ENCODE results near the gene MUSK. TPM values are rescaled to one million over a fixed set of nuclear protein-coding genes. Genes with fewer than 3 reads are reported as not detected.

The MUSK gene
- total and polyA plus RNA-seq, 2 of the 4 experiments (the other 2 are of a cell fraction) = 0.07 to 0.18 TPM

DNA sequence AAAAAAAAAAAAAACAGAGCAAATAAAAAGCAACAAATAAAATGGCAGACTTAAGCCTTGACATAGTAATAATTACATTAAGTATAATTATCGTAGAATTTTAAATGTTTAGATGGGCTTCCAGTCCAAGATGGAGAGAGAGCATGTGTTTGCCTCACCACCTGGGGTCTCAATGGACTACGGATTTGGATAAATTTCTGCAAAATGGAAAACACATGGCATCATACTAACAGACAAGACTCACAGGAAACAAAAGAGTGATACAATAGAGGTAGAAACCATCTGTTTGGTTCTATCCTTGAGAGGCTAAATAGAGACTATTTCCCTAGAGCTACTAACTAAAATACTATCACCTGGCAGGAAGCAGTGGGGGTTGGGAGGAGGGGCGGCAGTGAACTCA is 144.3 kb downstream of the MUSK start:
- no peaks in the 10 kb centered on the region for H4K20me1 ChIP-seq (ENCODE audit: insufficient read depth, low read length)
- H2BK20ac ChIP-seq (ENCODE audit: low read depth, low read length) = no peak overlapping the region
- CTCF ChIA-PET = no interaction called here
- H2BK15ac ChIP-seq (ENCODE audit: low read depth, low read length) = no peak overlapping the region
- H3K9me3 ChIP-seq (ENCODE audit: control insufficient read depth, insufficient read depth, low read length) = no peaks in the 10 kb centered on the region
- H3K27ac ChIP-seq (ENCODE audit: insufficient read depth, low read length) = no peak overlapping the region
- no peak overlapping the region for H3K23ac ChIP-seq (ENCODE audit: low read depth, low read length)
- no peak overlapping the region for H4K8ac ChIP-seq (ENCODE audit: low read depth in 2 of 2, low read length in 2 of 2)
- no peak overlapping the region for H2BK5ac ChIP-seq (ENCODE audit: low read depth, low read length, poor library complexity, severe bottlenecking)
- dilution Hi-C loops (cut with HindIII; ENCODE audit: low sequenced_read_pairs, unreplicated experiment) (loop anchor here (25.0 kb wide), 1 partner anchor 101 kb away; no protein-coding TSS in a partner anchor), intact Hi-C loops (cut with micrococcal nuclease) (no loop called here), in situ Hi-C loops (cut with MboI; ENCODE audit: low sequenced_read_pairs) (no loop called here)
- no peak overlapping the region for H3K18ac ChIP-seq (ENCODE audit: low read depth, low read length)
- DNase-seq = no peak
- no peak overlapping the region for H2AK5ac ChIP-seq (ENCODE audit: low read depth, low read length)
- no peaks in the 10 kb centered on the region for H3K4me1 ChIP-seq (ENCODE audit: control insufficient read depth, insufficient read depth, low read length)
- TF ChIP-seq MAZ (IDR thresholded peaks at IDR 0.05; ENCODE audit: borderline replicate concordance, low read depth, low read length) = no peak
- TF ChIP-seq FOS (IDR thresholded peaks at IDR 0.05; ENCODE audit: low read depth, low read length) = no peak
- TF ChIP-seq RFX5 (IDR thresholded peaks at IDR 0.05; ENCODE audit: low read depth, low read length) = no peak
- TF ChIP-seq, protein P1, sequence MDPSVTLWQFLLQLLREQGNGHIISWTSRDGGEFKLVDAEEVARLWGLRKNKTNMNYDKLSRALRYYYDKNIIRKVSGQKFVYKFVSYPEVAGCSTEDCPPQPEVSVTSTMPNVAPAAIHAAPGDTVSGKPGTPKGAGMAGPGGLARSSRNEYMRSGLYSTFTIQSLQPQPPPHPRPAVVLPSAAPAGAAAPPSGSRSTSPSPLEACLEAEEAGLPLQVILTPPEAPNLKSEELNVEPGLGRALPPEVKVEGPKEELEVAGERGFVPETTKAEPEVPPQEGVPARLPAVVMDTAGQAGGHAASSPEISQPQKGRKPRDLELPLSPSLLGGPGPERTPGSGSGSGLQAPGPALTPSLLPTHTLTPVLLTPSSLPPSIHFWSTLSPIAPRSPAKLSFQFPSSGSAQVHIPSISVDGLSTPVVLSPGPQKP (IDR thresholded peaks at IDR 0.05; ENCODE audit: borderline replicate concordance, low read depth, low read length) = no peak
- TF ChIP-seq CHD1 (IDR thresholded peaks at IDR 0.05; ENCODE audit: low read depth, low read length) = no peak
- no peak for TF ChIP-seq MAFK (IDR thresholded peaks at IDR 0.05; ENCODE audit: low read depth, low read length)
- TF ChIP-seq POLR2A (IDR thresholded peaks at IDR 0.05; ENCODE audit: low read depth, low read length) = no peak
- no peak for TF ChIP-seq CEBPB (IDR thresholded peaks at IDR 0.05; ENCODE audit: low read depth, low read length)
- no peak for TF ChIP-seq RAD21 (IDR thresholded peaks at IDR 0.05; ENCODE audit: low read length)
- no peak for TF ChIP-seq RCOR1 (IDR thresholded peaks at IDR 0.05; ENCODE audit: insufficient replicate concordance, low read length)
- no peak overlapping the region for H2BK120ac ChIP-seq (ENCODE audit: low read depth, low read length)
- BruUV-seq (replicated peaks) = no TSS peak
- H3K4ac ChIP-seq (ENCODE audit: low read depth, low read length) = no peak overlapping the region
- H3K36me3 ChIP-seq (ENCODE audit: control insufficient read depth, insufficient read depth, low read length) = no peaks in the 10 kb centered on the region
- no CpG with 5 or more reads among the region's 3 CpGs for WGBS, 2 experiments (ENCODE audit: extremely low coverage in 2 of 2, insufficient read length in 1 of 2)
- no peak overlapping the region for H3K56ac ChIP-seq (ENCODE audit: extremely low read depth, insufficient read depth, low read length)
- H3K4me3 ChIP-seq (ENCODE audit: insufficient read depth, low read depth, low read length) = no peak overlapping the region
- H4K91ac ChIP-seq (ENCODE audit: insufficient read depth, low read depth, low read length) = no peak overlapping the region
- POLR2A ChIA-PET (ENCODE audit: unreplicated experiment) = no interaction called here
- H3K9me1 ChIP-seq (ENCODE audit: insufficient read depth, low read length) = peaks cover 2% of the 10 kb centered on the region
- H2AK9ac ChIP-seq (replicated peaks; ENCODE audit: low read depth, low read length, poor library complexity) = no peak overlapping the region
- no peak overlapping the region for H2AFZ ChIP-seq (replicated peaks; ENCODE audit: low read length, poor library complexity)
- ATAC-seq (ENCODE audit: low read depth) = no peak
- no peak overlapping the region for H3K14ac ChIP-seq (replicated peaks; ENCODE audit: low read depth, low read length)
- no peak overlapping the region for H3K4me2 ChIP-seq (ENCODE audit: low read depth, low read length)
- peaks cover 0 to 3% of the 10 kb centered on the region in 2 experiments; a peak in 1 of 4 replicates for H3K79me1 ChIP-seq (ENCODE audit: low read depth in 1 of 2, low read length in 2 of 2)
- no peak overlapping the region for H3K9ac ChIP-seq (ENCODE audit: low read depth, low read length)
- H4K5ac ChIP-seq (ENCODE audit: low read depth, low read length) = no peak overlapping the region
- H3K27me3 ChIP-seq (ENCODE audit: control insufficient read depth, insufficient read depth, low read length) = no peaks in the 10 kb centered on the region

All from IMR-90 (cell line).